Gastroesophageal sphincter (tissue), 4 donors: ENCODE results near the gene PRDM5. TPM values are rescaled to one million over a fixed set of nuclear protein-coding genes. Genes with fewer than 3 reads are reported as not detected.

Experiments
- ATAC-seq: fragments of 150-250 bp; one replicate; pipeline ENCODE4 v1.9.1; 2016; ENCODE audit warnings: mild to moderate bottlenecking, moderate library complexity
- H3K27ac ChIP-seq, 4 donors: fragments of 200-600 bp; sonication (generic) in 3 of 4; 1 replicate in 3 of 4; 2 replicates in 1 of 4; pipeline ENCODE4 v1.5.1; 2016 to 2019
- H3K27me3 ChIP-seq: fragments of 200-600 bp; sonication (generic); one replicate; pipeline ENCODE4 v1.5.1; 2019
- H3K36me3 ChIP-seq, 2 donors: fragments of 200-600 bp; sonication (generic); one replicate each; pipeline ENCODE4 v1.5.1; 2019; ENCODE audit warnings: control low read depth in 1 of 2
- H3K4me1 ChIP-seq, 3 donors: fragments of 200-600 bp; sonication (generic); 1 replicate in 2 of 3; 2 replicates in 1 of 3; pipeline ENCODE4 v1.5.1; 2016 to 2019; ENCODE audit warnings: control low read depth in 2 of 3
- H3K4me3 ChIP-seq, 2 donors: fragments of 200-600 bp; sonication (generic); one replicate each; pipeline ENCODE4 v1.5.1; 2019; ENCODE audit warnings: mild to moderate bottlenecking in 1 of 2, moderate library complexity in 1 of 2
- H3K9me3 ChIP-seq, 3 donors: fragments of 200-600 bp; sonication (generic); one replicate each; pipeline ENCODE4 v1.5.1; 2017 to 2019; ENCODE audit warnings: control low read depth in 2 of 3
- CTCF ChIP-seq, 4 experiments: fragments of 200-600 bp in 2 of 4; fragments of 450-650 bp in 2 of 4; sonication (generic) in 1 of 4; IDR thresholded peaks; one replicate each; pipeline ENCODE4 v1.5.1; 2017 to 2019; ENCODE audit warnings: antibody characterized with exemption in 4 of 4, mild to moderate bottlenecking in 2 of 4, moderate library complexity in 2 of 4
- EP300 ChIP-seq: sonication (generic); formaldehyde crosslinking; IDR thresholded peaks from one replicate; pipeline ENCODE4 v1.6.1; 2017; ENCODE audit warnings: antibody characterized with exemption, mild to moderate bottlenecking
- POLR2A ChIP-seq, 2 donors: fragments of 450-650 bp; IDR thresholded peaks; one replicate each; pipeline ENCODE4 v1.6.1; 2017; ENCODE audit warnings: antibody characterized with exemption in 2 of 2, mild to moderate bottlenecking in 2 of 2, moderate library complexity in 1 of 2
- POLR2AphosphoS5 ChIP-seq: sonication (generic); formaldehyde crosslinking; IDR thresholded peaks from one replicate; pipeline ENCODE4 v1.6.1; 2017; ENCODE audit warnings: antibody characterized with exemption
- WGBS, 2 donors: methylation state at CpG; one replicate each; pipeline ENCODE4 v1.1.5; 2018; ENCODE audit warnings: low coverage in 1 of 2; 5-methylcytosine and 5-hydroxymethylcytosine counted together
- total RNA-seq, 4 donors: library from RNA; depleted of rRNA; stranded (reverse); fragments of >200 nt; gene quantifications; one replicate each; pipeline ENCODE4 v1.1.0, GENCODE V29; 2016

Gene PRDM5
- total RNA-seq, 4 donors from 2014 or later: 10.6 to 33.9 (median 18.9) TPM

GRCh38 chr4:120725639-120726580 is 196.6 kb downstream of the PRDM5 start:
- H3K27me3 ChIP-seq: no peaks in the 10 kb centered on the region
- no peak overlapping the region for H3K27ac ChIP-seq
- WGBS, 2 donors: 76 to 84% methylated on average over 4 to 6 of the region's 6 CpGs
- no peak for ATAC-seq
- no peak for TF ChIP-seq POLR2AphosphoS5
- H3K4me1 ChIP-seq: no peaks in the 10 kb centered on the region
- no peak overlapping the region for H3K4me3 ChIP-seq
- no peaks in the 10 kb centered on the region for H3K9me3 ChIP-seq
- H3K36me3 ChIP-seq: no peaks in the 10 kb centered on the region

- 71 to 76% methylated on average over 1 to 2 of the region's 2 CpGs for WGBS, 2 donors
Measured at GRCh38 chr4:120724656-120725055, 197.9 kb downstream of the PRDM5 start.

GRCh38 chr4:120723986-120724385 is 198.5 kb downstream of the PRDM5 start:
- 83 to 90% methylated on average over 2 of the region's 2 CpGs for WGBS, 2 donors
- Histone ChIP-seq H3K36me3 (no peaks in the 10 kb centered on the region), H3K27me3 (no peaks in the 10 kb centered on the region), H3K4me1 (no peaks in the 10 kb centered on the region), H3K4me3 (no peak overlapping the region), H3K27ac (no peak overlapping the region), H3K9me3 (no peaks in the 10 kb centered on the region)
- TF ChIP-seq POLR2AphosphoS5 (no peak), EP300 (no peak), POLR2A (IDR thresholded peaks at IDR 0.05) (no peak), CTCF (IDR thresholded peaks at IDR 0.05) (no peak)
- no peak for ATAC-seq

More at GRCh38 chr4:120724656-120725055, 197.9 kb downstream of the PRDM5 start:
- no peaks in the 10 kb centered on the region for H3K36me3 ChIP-seq
- no peak for TF ChIP-seq CTCF (IDR thresholded peaks at IDR 0.05)
- TF ChIP-seq POLR2A (IDR thresholded peaks at IDR 0.05): no peak
- no peak overlapping the region for H3K4me3 ChIP-seq
- H3K27ac ChIP-seq: no peak overlapping the region
- H3K9me3 ChIP-seq: no peaks in the 10 kb centered on the region
- ATAC-seq: no peak
- H3K4me1 ChIP-seq: no peaks in the 10 kb centered on the region
- H3K27me3 ChIP-seq: no peaks in the 10 kb centered on the region

DNA sequence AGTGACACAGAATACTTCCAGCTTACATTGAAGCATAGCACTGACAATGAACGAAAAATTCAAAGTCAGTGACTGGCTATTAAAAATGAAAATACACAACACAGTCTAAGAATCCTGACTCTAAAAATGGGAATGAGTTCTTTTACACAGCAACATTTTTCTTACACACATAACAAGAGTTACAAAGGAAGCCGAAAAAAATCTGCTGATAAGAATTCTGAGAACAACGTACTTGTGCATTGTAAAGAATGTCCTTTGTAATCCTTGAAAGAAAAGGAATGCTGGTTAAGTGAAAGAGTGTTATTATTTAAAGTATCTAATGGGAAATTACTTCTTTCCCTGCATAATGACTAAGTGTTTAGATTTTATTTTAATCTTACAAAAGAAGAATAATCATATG is 199.4 kb downstream of the PRDM5 start:
- TF ChIP-seq POLR2AphosphoS5 (no peak), CTCF (IDR thresholded peaks at IDR 0.05) (no peak), POLR2A (IDR thresholded peaks at IDR 0.05) (no peak), EP300 (no peak)
- H3K4me1 ChIP-seq: no peaks in the 10 kb centered on the region
- H3K27me3 ChIP-seq: no peaks in the 10 kb centered on the region
- no peak overlapping the region for H3K27ac ChIP-seq
- no peak for ATAC-seq
- 44 to 81% methylated on average over 3 of the region's 3 CpGs for WGBS, 2 donors
- H3K9me3 ChIP-seq: no peaks in the 10 kb centered on the region
- no peaks in the 10 kb centered on the region for H3K36me3 ChIP-seq
- no peak overlapping the region for H3K4me3 ChIP-seq

- ATAC-seq: no peak
- H3K4me1 ChIP-seq: no peaks in the 10 kb centered on the region
- 90 to 92% methylated on average over 3 to 7 of the region's 7 CpGs for WGBS, 2 donors
- TF ChIP-seq CTCF (IDR thresholded peaks at IDR 0.05) (no peak), EP300 (no peak), POLR2AphosphoS5 (no peak), POLR2A (IDR thresholded peaks at IDR 0.05) (no peak)
- no peaks in the 10 kb centered on the region for H3K9me3 ChIP-seq
- no peak overlapping the region for H3K4me3 ChIP-seq
- no peaks in the 10 kb centered on the region for H3K36me3 ChIP-seq
- no peaks in the 10 kb centered on the region for H3K27me3 ChIP-seq
- H3K27ac ChIP-seq: no peak overlapping the region
Measured at GRCh38 chr4:120722655-120723054, 199.9 kb downstream of the PRDM5 start.
